Measurements from ENCODE around the gene XPR1. TPM values are rescaled to one million over a fixed set of nuclear protein-coding genes. Genes with fewer than 3 reads are reported as not detected.

The XPR1 gene
- total and polyA plus RNA-seq, 2 of the 8 experiments (the other 6 are each of a cell fraction or from before 2014, with no cell fraction given), result 28.6 to 43.9 TPM

DNA sequence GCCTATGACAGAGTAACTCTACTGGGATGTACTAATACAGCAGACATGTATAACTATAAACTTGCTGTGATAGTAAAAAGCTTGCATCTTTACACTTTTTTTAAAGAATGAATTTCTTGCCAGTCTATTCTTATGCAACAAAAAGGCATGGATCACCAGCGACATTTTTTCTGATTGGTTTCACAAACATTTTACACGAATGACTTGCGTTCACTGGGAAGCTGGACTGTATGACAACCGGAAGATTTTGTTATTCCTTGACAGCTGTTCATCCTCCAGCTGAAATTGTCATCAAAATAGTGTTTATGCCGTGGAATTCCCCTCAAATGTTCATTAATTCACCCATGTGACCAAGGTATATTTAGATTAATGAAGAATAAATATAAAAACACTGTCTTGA, 131.0 kb downstream of the XPR1 start:
- Histone ChIP-seq H2AFZ (ENCODE audit: low read length) (no peak overlapping the region), H4K5ac (ENCODE audit: insufficient read length, low read depth, low read length) (no peak overlapping the region), H3K27me3 (replicated peaks in 1 of 4; ENCODE audit: control insufficient read depth in 3 of 4, extremely low read depth in 1 of 4, insufficient read depth in 3 of 4, low read length in 3 of 4) (no peaks in the 10 kb centered on the region), H4K8ac (ENCODE audit: extremely low read depth, insufficient read depth, low read length) (no peak overlapping the region), H3K9me3 (ENCODE audit: insufficient read depth in 2 of 2, low read depth in 1 of 2, low read length in 1 of 2) (no peaks in the 10 kb centered on the region), H3K4me3 (ENCODE audit: extremely low read depth in 1 of 4, insufficient read depth in 2 of 4, low read depth in 3 of 4, low read length in 4 of 4) (no peak overlapping the region), H3K9ac (replicated peaks in 1 of 4; ENCODE audit: extremely low read depth in 1 of 4, low read depth in 3 of 4, low read length in 3 of 4) (no peak overlapping the region), H2BK15ac (ENCODE audit: low read length) (no peak overlapping the region), H3K79me2 (ENCODE audit: control insufficient read depth in 1 of 2, insufficient read depth in 2 of 2, low read length in 2 of 2) (no peaks in the 10 kb centered on the region), H2BK120ac (replicated peaks; ENCODE audit: low read depth, low read length) (no peak overlapping the region), H4K91ac (replicated peaks; ENCODE audit: insufficient read length, low read length) (no peak overlapping the region), H2AK5ac (ENCODE audit: low read depth, low read length) (no peak overlapping the region), H3K36me3 (ENCODE audit: control insufficient read depth in 2 of 4, insufficient read depth in 4 of 4, low read length in 3 of 4) (no peaks in the 10 kb centered on the region), H3K79me1 (ENCODE audit: low read depth, low read length) (no peaks in the 10 kb centered on the region; the same call in 1 of the 2 replicates), H3K23me2 (ENCODE audit: low read depth, low read length) (no peaks in the 10 kb centered on the region), H3K23ac (ENCODE audit: insufficient read length) (no peak overlapping the region), H2BK20ac (ENCODE audit: low read length) (no peak overlapping the region), H3K14ac (ENCODE audit: insufficient read length) (no peak overlapping the region), H3K27ac (ENCODE audit: low read depth, low read length) (no peak overlapping the region), H3K56ac (replicated peaks; ENCODE audit: insufficient read length, low read depth, low read length) (no peak overlapping the region), H3K4ac (replicated peaks; ENCODE audit: insufficient read length, low read depth, low read length) (no peak overlapping the region), H2BK5ac (ENCODE audit: low read depth, low read length) (no peak overlapping the region), H3K18ac (ENCODE audit: extremely low read depth, low read length) (no peak overlapping the region), H3K4me2 (ENCODE audit: insufficient read depth in 1 of 2, low read depth in 2 of 2, low read length in 2 of 2) (no peak overlapping the region), H3K4me1 (replicated peaks in 1 of 4; ENCODE audit: control insufficient read depth in 3 of 4, insufficient read depth in 4 of 4, low read length in 3 of 4) (no peaks in the 10 kb centered on the region), H2BK12ac (ENCODE audit: low read depth, low read length) (no peak overlapping the region), H4K20me1 (replicated peaks in 1 of 2; ENCODE audit: control insufficient read depth in 1 of 2, insufficient read depth in 2 of 2, low read length in 2 of 2) (no peaks in the 10 kb centered on the region)
- CTCF ChIA-PET (ENCODE audit: partially characterized antibody), result interaction anchor here (0.7 kb wide), 1 partner anchor 152 kb away, joined by 4 read pairs; no protein-coding TSS in a partner anchor
- POLR2A ChIA-PET (ENCODE audit: partially characterized antibody), result no interaction called here
- no peak for FAIRE-seq
- TF ChIP-seq RXRA (IDR thresholded peaks at IDR 0.05; ENCODE audit: insufficient read depth, low read depth, low read length) (no peak), POLR2AphosphoS5 (IDR thresholded peaks at IDR 0.05; ENCODE audit: low read depth, low read length) (no peak), CREB1 (IDR thresholded peaks at IDR 0.05) (no peak), HDAC6 (IDR thresholded peaks at IDR 0.05; ENCODE audit: low read depth, low read length) (no peak), TAF7 (optimal IDR thresholded peaks at IDR 0.05; ENCODE audit: borderline replicate concordance, low read depth, low read length) (no peak)
- DNase-seq (ENCODE audit: low read depth in 1 of 2, low spot score in 2 of 2), result no peak
- 86% methylated on average over 5 of the region's 5 CpGs; no CpG with 5 or more reads in 1 of the 2 experiments for WGBS, 2 experiments (ENCODE audit: extremely low coverage in 1 of 2, insufficient coverage in 1 of 2, insufficient read length in 1 of 2, insufficient replicate concordance in 2 of 2, low coverage in 1 of 2, low lambda C conversion rate in 2 of 2, missing lambda C conversion rate in 1 of 2)

All from H1 (cell line).